GM12891 (cell line): ENCODE data around the gene YBEY.

Source experiments
- DNase-seq: peaks from one replicate; pipeline ENCODE4 v3.0.0; 2011; ENCODE audit warnings: low spot score; ENCODE audit not compliant: insufficient read length
- FAIRE-seq: peaks from 2 replicates; lab custom pipeline; 2011; peaks lifted over from hg19 to GRCh38; lab: Jason Lieb, UNC
- PAX5 ChIP-seq: IDR thresholded peaks from 2 replicates; pipeline ENCODE4 v1.6.1; 2011; ENCODE audit warnings: low read length, moderate library complexity, mild to moderate bottlenecking; ENCODE audit not compliant: insufficient read depth, severe bottlenecking
- POLR2A ChIP-seq: IDR thresholded peaks from 2 replicates; pipeline ENCODE4 v1.6.1; 2011; ENCODE audit warnings: low read depth, low read length, control low read depth
- POLR2AphosphoS5 ChIP-seq: IDR thresholded peaks from 2 replicates; pipeline ENCODE4 v1.6.1; 2011; ENCODE audit warnings: low read depth, low read length, control low read depth
- POU2F2 ChIP-seq: IDR thresholded peaks from 2 replicates; pipeline ENCODE4 v1.6.1; 2011; ENCODE audit warnings: low read depth, mild to moderate bottlenecking, control low read depth, low read length, moderate library complexity
- SPI1 ChIP-seq: IDR thresholded peaks from 2 replicates; pipeline ENCODE4 v1.6.1; 2011; ENCODE audit warnings: low read depth, low read length, control low read depth
- TAF1 ChIP-seq: IDR thresholded peaks from 2 replicates; pipeline ENCODE4 v1.6.1; 2011; ENCODE audit warnings: low read depth, low read length, control low read depth

YBEY gene

DNA sequence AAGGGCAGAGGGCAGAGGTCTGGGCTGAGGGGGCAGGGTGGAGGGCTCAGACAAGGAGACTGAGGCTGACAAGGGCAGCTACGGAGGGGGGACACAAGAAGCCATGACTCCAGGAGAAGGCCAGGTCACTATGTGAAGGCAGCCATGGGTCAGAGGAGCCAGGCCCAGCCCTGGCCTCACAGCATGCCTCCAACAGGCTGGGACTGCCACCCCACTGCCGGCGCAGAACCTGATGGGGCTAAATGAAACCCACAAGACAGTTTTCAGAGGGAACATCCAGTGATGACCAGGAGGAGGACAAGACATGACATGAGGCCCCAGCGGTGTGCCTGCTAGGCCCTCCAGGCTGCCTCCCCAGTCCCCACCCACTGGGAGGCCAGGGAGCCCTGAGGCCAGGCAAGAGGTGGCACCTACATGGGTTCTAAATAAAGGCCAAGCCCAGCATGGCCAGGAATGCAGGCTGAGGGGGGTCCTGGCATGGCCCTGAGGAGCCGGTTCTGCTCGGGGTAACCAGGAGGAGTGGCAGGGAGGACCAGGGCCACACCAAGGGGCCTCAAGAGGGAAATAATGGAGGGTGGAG lies 30.3 kb upstream of the YBEY start:
- FAIRE-seq (no peak), DNase-seq (no peak)
- TF ChIP-seq POLR2A (no peak), TAF1 (no peak), PAX5 (no peak), POLR2AphosphoS5 (no peak), POU2F2 (no peak), SPI1 (no peak)

- TF ChIP-seq TAF1 = no peak
- TF ChIP-seq PAX5 = no peak
- TF ChIP-seq POLR2AphosphoS5 = no peak
- no peak for TF ChIP-seq SPI1
- TF ChIP-seq POU2F2 = no peak
- no peak for TF ChIP-seq POLR2A
- DNase-seq (no peak), FAIRE-seq (no peak)
Measured at GRCh38 chr21:46256501-46256994, 29.6 kb upstream of the YBEY start.

DNA sequence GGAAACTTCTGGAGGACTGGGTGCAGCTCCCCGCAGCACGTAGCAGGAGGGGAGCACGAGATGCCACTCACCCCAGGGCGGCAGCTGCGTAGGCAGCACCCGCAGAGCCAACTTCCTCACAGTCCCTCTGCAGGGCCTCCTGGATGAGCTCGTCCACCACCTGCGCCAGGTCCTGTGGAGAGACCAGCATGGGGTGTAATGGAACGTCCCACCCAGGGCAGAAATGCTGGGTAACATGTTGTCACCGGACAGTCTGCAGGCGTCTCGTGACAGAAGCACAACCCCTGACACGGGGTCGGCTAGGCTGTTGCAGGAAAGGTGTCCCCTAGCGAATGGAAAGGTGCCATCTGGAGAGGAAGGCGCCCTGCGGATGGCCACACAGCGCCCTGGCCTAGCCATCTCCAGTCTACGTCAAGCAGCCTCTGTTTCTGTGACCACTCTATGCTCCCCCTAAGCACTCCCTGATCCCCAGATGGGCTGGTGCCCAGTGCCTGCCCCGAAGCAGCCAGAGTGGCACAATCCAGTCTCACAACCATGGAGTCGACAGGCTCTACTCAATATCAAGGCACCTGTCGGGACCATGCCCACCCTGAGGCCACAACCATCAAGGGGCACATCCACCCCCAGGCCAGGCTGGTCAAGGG lies 22.0 kb upstream of the YBEY start:
- TF ChIP-seq POLR2AphosphoS5 (no peak), POU2F2 (no peak)
- FAIRE-seq = no peak
- no peak for DNase-seq

DNA sequence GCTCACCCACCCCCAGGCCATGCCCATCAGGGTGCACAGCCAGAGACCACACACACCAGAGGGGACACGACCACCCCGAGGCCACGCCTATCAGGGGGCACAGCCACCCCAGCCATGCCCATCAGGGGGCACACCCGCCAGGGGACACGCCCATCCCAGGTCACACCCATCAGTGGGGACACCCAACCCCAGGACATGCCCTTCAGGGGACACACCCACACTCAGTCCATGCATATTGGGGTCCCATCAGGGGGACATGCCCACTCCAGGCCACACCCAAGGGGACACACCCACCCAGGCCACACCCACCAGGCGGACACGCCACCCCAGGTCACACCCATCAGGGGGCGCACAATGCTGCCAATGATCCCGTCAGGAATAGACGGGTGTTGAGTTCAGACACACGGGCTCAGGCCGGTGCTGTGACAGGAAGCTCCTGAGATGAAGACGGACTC lies 21.4 kb upstream of the YBEY start:
- DNase-seq (no peak), FAIRE-seq (no peak)
- TF ChIP-seq SPI1 (no peak), POU2F2 (no peak), POLR2AphosphoS5 (no peak), POLR2A (no peak), TAF1 (no peak), PAX5 (no peak)

- TF ChIP-seq POLR2A (no peak), SPI1 (no peak), TAF1 (no peak), POLR2AphosphoS5 (no peak), PAX5 (no peak), POU2F2 (no peak)
- FAIRE-seq (no peak), DNase-seq (no peak)
Measured at GRCh38 chr21:46265736-46266525, 20.2 kb upstream of the YBEY start.

- FAIRE-seq = no peak
- TF ChIP-seq TAF1 = no peak
- no peak for TF ChIP-seq SPI1
- TF ChIP-seq POU2F2 = no peak
- no peak for TF ChIP-seq POLR2A
- no peak for TF ChIP-seq POLR2AphosphoS5
- TF ChIP-seq PAX5 = no peak
- DNase-seq = no peak
Measured at GRCh38 chr21:46266946-46267345, 19.2 kb upstream of the YBEY start.

DNA sequence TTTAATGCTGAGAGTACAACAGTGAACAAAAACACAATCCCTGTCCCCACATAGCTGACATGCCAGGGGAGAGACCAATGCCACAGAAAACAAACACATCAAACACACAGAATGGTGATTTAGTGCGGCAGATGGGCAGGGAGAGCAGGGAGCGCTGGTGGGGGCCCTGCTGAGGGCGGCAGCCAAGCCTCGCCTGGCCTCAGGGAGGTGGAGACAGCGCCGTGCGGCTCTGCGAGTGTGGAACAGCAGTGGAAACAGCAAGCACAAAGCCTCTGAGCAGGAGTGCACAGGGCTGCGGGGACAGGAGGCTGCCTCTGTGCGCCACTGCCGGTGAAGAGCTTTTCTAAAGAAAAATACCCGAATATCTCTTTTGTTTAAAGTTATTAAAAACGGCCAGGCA lies 17.8 kb upstream of the YBEY start:
- no peak for DNase-seq
- TF ChIP-seq POLR2AphosphoS5 = no peak
- TF ChIP-seq TAF1 = no peak
- TF ChIP-seq POU2F2 = no peak
- no peak for TF ChIP-seq POLR2A
- TF ChIP-seq PAX5 = no peak
- TF ChIP-seq SPI1 = no peak
- no peak for FAIRE-seq

DNA sequence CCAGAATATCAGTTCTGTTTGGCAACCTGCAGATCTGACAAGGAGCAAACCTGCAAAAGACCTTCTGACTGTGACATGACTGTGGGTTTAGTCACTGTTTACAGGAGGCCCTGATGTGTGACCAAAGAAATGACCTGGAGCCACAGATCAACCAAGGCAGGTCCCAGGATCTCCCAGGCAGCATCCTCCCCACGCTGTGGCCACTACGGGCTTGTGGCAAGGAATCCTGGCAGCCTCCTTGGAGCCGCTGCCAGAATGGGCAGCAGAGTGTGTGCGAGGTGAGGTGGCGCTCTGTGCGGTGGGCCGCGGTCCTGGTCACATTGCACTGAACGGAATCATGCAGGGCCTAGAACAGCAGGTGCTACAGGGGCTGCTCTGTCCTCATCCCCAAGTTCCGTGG lies 16.7 kb upstream of the YBEY start:
- TF ChIP-seq POLR2A (no peak), POU2F2 (no peak), PAX5 (no peak), TAF1 (no peak)
- FAIRE-seq = no peak
- no peak for DNase-seq

- DNase-seq = no peak
- no peak for FAIRE-seq
Measured at GRCh38 chr21:46273341-46273740, 12.8 kb upstream of the YBEY start.

More at GRCh38 chr21:46273341-46273740, 12.8 kb upstream of the YBEY start:
- TF ChIP-seq SPI1 = no peak
- no peak for TF ChIP-seq POLR2A
- TF ChIP-seq PAX5 = no peak
- no peak for TF ChIP-seq TAF1
- TF ChIP-seq POLR2AphosphoS5 = no peak
- no peak for TF ChIP-seq POU2F2
